ENCODE measurements around the gene SYCP2.

The SYCP2 gene

GRCh38 chr20:59835057-59835447, 98.4 kb downstream of the SYCP2 start:
- no peak for DNase-seq

DNA sequence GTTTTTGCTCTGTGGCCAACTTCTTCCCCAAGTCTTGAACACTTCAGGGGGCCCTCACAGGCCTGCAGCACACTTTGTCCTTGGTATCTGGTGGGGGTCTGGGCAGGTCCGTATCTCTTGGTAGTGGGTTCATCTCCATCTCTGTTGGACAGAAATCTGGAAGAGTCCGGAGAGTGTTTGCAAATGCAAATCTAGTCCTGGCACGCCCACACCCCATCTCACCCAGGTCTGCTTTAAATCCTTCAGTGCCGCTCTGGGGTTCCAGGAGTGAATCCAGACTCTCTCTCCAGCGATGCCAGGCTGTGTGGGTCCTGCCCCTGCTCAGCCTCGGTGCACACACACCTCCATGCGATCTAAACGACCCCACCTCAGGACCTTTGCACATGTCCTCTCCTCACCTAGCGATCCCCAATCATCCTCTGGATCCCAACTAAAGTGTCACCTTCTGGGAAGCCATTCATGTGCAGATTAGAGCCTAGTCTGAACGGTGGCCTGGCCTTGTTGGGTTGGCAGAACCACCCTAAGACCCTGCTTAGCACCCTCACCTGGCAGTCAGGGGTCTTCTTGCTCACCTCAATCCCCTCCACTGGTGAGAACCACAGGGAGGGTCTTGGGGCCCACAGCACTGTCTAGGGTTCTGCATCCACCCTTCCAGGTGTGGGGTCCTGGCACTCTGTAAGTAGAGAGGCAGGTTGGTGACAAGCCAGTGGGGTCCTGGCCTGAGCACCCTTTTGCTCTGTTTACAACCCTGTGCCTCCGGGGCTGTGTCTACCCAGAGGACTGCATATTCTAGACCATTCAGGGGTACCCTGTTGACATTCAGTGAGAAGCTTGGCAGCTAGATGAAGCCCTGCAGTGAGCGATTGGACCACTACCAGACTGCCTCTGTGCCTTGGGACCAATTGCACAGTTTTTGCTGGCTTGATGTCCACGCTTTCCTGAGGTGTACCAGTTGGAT, 100.8 kb downstream of the SYCP2 start:
- DNase-seq, result no peak

GRCh38 chr20:59831916-59832270, 101.5 kb downstream of the SYCP2 start:
- DNase-seq, result no peak

- no peak for DNase-seq
Measured at GRCh38 chr20:59831024-59831915, 102.2 kb downstream of the SYCP2 start.

DNA sequence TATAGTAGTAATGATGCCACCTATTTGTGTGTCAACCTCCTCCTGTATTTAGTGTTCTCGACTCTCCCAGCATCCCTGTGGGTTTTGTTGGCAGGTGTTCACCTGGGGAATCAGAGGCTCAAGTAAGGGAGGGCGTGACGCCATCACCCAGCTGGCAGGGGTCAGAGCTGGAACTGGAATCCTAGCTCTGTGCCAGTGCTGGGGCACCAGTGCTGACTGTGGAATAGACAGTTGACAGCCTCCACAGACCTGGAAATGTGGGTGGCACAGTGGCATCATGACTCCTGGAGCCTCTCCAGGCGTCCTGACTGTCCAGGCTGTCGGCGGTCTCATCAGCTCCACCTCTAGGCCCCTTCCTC, 102.8 kb downstream of the SYCP2 start:
- DNase-seq, result no peak

GRCh38 chr20:59829786-59830664, 103.4 kb downstream of the SYCP2 start:
- no peak for DNase-seq

DNA sequence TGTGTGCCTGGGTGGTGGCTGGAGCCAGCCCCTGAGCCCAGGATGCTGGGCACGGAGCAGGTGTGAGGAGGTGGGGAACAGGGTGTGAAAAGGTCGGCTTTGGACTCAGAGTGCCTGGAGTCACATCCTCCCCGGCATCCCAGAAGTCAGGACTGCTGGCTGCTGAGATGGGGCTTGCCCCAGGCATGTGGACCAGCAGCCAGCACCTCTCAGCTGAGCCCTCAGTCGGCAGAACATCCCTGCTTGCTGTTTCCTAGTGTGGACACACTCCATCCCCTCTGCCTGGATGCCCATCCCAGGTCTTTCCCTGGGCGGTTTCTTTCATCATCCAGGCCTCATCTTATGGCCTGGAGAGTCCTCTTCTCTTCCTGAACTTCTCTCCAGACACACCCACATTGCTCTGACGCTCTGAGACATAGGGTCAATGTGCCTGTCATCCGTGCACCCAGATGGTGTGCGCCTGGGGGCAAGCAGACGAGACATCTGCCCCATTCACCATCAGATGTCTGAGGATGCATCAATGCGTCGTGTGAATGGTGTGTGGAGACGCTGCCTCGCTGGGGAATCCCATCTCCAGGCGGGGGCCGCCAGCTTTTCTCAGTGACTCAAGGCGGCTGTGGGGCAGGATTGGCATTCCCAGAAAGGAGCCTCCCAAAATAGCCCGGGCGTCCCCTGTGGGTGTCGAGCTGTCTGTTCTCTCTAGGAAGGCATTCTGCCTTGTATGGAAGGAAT, 104.2 kb downstream of the SYCP2 start:
- no peak for DNase-seq

DNA sequence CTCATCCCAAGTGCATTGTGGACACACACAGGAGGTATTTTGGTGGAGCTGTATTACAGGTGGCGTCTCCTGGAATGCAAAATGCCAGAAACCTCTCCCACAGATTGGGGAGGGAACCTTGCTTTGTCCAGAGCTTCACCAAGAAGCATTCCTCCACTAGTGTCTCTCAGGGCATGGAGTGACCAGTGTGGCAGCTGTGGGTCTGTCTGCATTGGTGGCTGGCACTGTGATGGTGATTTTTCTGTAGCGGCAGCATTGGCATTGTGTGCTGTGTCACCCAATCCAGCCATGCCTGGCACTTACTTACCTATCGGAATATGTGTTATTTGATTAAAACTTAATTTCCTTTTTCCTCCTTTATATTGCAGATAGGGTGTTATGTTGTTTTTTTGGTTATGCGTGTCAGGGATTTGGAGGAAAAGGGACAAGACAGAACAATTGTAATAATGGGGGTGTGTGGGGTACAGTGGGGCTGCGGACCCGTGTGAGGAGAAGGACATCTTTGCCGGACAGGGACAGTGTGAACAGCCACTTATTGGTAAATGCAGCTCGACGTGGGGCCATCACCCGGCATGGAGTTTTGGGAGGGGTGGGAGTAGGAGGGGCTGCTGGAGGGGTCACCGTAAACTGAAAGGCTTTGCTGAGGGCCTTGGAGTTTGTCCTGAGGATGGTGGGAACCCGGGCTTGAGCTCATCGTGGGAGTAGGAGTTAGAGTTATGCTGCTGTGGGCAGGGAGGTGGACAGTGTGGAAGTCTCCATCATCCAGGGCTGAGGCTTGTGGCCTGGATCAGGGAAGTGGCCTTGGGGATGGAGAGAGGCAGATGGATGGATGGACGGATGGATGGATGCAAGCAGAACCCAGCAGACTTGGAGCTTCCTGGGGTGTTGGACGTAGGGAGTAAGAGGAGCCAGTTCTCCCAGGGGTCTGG, 105.0 kb downstream of the SYCP2 start:
- no peak for DNase-seq

- no peak for DNase-seq
Measured at GRCh38 chr20:59827138-59828056, 106.0 kb downstream of the SYCP2 start.

- DNase-seq, result no peak
Measured at GRCh38 chr20:59825944-59826759, 107.3 kb downstream of the SYCP2 start.

GRCh38 chr20:59825563-59825920, 107.9 kb downstream of the SYCP2 start:
- DNase-seq, result no peak

DNA sequence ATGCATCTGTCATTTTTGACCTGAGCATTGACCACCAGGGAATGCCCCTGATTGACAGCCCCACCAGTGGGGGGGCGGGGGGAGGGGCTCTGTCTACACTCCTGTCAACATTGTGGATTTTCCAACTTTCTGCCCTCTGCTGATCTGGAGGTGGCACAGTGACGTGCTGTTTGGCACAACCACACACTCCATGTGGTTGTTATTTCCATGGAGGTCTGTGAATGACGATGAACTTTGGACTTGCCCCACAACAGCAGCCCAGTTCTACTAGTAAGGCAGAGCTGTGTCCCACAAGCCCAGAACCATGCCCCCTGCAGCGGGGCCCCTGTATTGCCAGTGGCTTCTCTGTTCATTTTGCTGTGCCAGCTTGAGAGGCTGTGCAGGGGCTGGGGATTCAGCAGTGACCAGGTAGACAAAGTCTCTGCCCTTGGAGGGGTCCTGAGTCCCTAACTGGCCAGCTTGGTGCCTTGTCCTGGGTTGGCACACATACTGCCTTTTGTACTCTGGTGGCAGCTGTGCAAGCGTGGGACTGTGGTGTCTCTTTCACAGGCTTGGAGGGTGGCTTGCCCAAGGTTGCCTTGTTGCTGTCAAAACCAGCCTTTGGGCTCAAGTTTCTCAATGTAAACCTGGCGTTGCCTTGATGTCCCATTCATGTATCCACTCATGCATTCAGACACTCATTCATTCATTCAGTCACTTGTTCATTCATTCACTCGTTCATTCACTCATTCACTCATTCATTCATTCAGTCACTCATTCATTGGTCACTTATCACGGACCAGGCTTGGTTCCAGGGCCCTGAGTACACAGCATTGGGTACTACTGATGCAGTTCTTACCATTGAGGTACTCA, 108.5 kb downstream of the SYCP2 start:
- DNase-seq, result no peak

- DNase-seq, result no peak
Measured at GRCh38 chr20:59823491-59824259, 109.8 kb downstream of the SYCP2 start.

DNA sequence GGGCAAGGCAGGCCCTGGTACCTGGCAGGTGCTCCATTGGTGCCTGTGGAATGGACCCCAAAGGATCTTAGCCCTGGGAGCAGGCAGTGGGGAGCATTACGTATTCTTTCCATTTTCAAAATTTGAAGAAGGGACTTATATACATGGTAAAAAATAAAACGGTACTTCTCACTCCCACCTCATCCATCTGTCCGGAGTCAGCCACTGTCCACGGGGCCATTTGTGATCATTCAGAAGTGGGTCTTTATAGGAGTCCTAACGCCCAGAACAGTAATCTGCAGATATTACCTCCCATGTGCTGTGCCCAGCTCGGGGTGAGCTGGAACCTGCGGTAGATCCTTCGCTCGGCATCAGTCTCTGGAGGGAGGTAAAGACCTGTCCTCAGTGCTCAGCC, 110.4 kb downstream of the SYCP2 start:
- no peak for DNase-seq

DNA sequence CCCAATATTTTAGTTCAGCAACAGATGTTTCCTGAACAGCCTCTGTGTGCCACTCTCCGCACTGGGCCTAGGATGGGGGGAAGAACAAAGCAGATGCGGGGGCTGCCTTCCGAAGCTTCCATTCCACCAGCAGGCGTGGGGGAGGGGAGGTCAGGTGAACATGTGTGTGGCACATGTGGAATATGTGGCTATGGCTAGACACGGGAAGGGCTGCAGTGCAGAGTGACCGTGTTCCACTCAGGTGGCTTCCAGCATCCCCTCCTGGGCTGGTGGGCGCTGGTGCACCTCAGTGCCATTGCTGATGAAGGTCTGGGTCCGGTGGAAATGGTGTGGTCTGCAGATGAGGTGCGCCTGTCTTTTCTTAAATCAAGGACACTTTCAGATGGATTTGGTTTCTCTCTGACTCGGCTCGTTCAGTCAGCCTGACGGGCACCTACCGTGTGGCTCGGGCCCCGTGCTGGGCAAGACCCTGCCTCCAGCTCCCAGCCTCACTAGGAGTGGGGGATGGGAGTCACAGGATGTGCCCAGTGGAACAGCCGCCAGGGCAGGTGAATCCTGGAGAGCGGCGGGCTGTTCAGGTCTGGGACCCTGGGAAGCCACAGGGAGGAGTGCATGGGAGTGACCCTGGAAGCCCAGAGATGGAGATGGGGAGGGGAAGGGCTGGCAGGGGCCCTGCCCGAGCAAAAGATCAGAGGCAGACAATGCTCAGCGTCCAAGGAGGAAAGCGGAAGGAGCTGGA, 111.0 kb downstream of the SYCP2 start:
- DNase-seq, result no peak

DNA sequence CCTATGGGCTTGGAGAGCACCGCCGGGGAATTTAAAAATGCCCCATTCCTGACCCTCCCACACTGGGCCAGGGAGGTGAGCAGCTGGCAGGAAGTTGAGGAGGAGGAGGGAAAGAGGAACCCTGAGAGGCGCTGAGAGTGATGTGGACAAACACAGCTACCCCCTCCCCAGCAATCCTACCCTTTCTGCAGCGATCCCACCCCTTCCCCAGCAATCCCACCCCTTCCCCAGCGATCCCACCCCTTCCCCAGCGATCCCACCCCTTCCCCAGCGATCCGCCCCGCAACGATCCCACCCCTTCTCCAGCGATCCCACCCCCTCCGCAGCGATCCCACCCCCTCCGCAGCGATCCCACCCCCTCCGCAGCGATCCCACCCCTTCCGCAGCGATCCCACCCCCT, 111.6 kb downstream of the SYCP2 start:
- DNase-seq, result no peak

GRCh38 chr20:59821201-59821600, 112.2 kb downstream of the SYCP2 start:
- DNase-seq, result no peak

Data from stimulated activated CD4-positive, alpha-beta T cell treated with anti-CD3 and anti-CD28 coated beads, Interleukin-12 subunit alpha, Interleukin-12 subunit beta, amount 100 ng/mL, for 4 hours (primary cell).